GM19193 (cell line): Measurements from ENCODE around the gene ZNF649.

Source experiments
- POLR2A ChIP-seq: IDR thresholded peaks from 4 replicates; pipeline ENCODE4 v1.6.1; 2011; ENCODE audit not compliant: insufficient read depth, insufficient read length; ENCODE audit errors: extremely low read depth

ZNF649 gene

GRCh38 chr19:51903192-51903591 is 1.6 kb downstream of the ZNF649 start:
- TF ChIP-seq POLR2A, result no peak

- TF ChIP-seq POLR2A, result no peak
Observed at GRCh38 chr19:51901860-51902259, 3.0 kb downstream of the ZNF649 start.

GRCh38 chr19:51891193-51891747 is 13.5 kb downstream of the ZNF649 start:
- TF ChIP-seq POLR2A, result no peak

- TF ChIP-seq POLR2A, result no peak
Observed at GRCh38 chr19:51889934-51890333, 14.9 kb downstream of the ZNF649 start.

GRCh38 chr19:51887522-51888498 is 17.0 kb downstream of the ZNF649 start, which contains the start of gene ZNF577:
Gene ZNF577, minus strand, starts transcription at chr19:51887951. Its CDS starts 7,569 bp downstream, at chr19:51880382.
- TF ChIP-seq POLR2A, result peak; percentile 59

- TF ChIP-seq POLR2A, result no peak
Observed at GRCh38 chr19:51884713-51885112, 20.1 kb downstream of the ZNF649 start.

DNA sequence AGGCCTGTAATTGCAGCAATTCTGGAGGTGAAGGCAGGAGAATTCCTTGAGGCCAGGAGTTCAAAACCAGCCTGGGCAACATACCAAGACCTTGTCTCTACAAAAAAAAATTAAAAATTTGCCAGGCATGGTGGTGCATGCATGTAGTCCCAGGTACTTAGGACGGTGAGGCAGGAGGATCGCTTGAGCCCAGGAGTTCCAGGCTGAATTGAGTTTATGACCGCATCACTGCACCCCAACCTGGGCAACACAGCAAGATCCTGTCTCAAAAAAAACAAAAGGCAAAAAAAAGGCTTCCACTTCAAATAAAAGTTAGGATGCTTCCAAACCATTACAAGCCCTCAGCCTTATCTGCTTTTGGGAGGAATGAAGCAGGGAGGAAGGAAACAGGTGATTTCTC is 22.3 kb downstream of the ZNF649 start:
- TF ChIP-seq POLR2A, result no peak

DNA sequence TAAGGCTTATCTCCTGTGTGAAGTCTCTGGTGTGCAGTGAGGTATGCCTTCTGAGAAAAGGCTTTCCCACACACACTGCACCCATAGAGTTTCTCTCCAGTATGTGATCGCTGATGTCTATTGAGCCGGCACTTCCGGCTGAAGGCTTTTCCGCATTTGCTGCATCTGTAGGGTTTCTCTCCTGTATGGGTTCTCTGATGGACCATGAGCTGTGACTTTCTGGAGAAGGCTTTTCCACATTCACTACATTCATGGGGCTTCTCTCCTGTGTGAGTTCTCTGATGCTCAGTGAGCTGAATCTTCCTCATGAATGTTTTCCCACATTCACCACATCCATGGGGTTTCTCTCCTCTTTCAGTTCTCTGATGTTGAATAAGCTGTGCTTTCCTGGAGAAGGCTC is 31.7 kb downstream of the ZNF649 start:
- no peak for TF ChIP-seq POLR2A

- no peak for TF ChIP-seq POLR2A
Observed at GRCh38 chr19:51861870-51862622, 42.8 kb downstream of the ZNF649 start.
